22Rv1 (cell line): ENCODE data around the gene LAMB4.

ENCODE experiments used
- ZFX ChIP-seq: fragments of 450-650 bp; IDR thresholded peaks from 2 replicates; pipeline ENCODE4 v1.6.1; 2017; ENCODE audit warnings: antibody characterized with exemption, borderline replicate concordance
- TF ChIP-seq, protein P1 (sequence below): fragments of 450-650 bp; IDR thresholded peaks from 2 replicates; pipeline ENCODE4 v1.5.1; 2017; ENCODE audit warnings: mild to moderate bottlenecking

DNA sequence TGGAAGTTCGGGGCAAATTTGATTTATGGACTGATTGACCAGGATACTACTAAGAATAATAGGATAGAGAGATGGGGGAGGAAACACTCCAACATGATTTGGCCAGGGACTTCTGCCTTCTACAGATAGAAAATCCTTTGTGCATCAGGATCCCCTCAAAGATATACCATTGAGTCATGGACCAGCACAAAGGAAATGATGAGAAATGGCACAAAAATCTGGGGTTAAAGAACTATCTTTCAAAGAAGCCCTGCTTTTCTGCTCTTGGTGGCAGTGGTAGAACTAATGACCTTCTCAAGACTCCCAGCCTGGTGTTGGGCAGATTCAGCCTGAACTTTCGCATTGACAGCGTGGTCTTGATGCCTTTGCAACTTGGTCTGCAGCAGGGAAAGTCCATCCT, 99.6 kb downstream of the LAMB4 start:
- TF ChIP-seq, protein P1, sequence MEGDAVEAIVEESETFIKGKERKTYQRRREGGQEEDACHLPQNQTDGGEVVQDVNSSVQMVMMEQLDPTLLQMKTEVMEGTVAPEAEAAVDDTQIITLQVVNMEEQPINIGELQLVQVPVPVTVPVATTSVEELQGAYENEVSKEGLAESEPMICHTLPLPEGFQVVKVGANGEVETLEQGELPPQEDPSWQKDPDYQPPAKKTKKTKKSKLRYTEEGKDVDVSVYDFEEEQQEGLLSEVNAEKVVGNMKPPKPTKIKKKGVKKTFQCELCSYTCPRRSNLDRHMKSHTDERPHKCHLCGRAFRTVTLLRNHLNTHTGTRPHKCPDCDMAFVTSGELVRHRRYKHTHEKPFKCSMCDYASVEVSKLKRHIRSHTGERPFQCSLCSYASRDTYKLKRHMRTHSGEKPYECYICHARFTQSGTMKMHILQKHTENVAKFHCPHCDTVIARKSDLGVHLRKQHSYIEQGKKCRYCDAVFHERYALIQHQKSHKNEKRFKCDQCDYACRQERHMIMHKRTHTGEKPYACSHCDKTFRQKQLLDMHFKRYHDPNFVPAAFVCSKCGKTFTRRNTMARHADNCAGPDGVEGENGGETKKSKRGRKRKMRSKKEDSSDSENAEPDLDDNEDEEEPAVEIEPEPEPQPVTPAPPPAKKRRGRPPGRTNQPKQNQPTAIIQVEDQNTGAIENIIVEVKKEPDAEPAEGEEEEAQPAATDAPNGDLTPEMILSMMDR = no peak
- TF ChIP-seq ZFX = no peak
